HL-60 (cell line): ENCODE data around the gene COPG2.

Experiments used
- DNase-seq, 2 experiments: peaks; one replicate each; pipeline ENCODE4 v3.0.0-alpha.2; 2010 to 2020; ENCODE audit warnings: low read depth in 1 of 2, low spot score in 1 of 2
- H3K27ac ChIP-seq: fragments of 250-450 bp; sonication (Bioruptor Pico); replicated peaks from 2 replicates; pipeline ENCODE4 v1.5.1; 2020; ENCODE audit warnings: mild to moderate bottlenecking, moderate library complexity
- H3K27me3 ChIP-seq: fragments of 250-450 bp; sonication (Bioruptor Pico); 2 replicates; pipeline ENCODE4 v1.5.1; 2021; ENCODE audit warnings: mild to moderate bottlenecking, moderate library complexity; ENCODE audit not compliant: insufficient read depth, poor library complexity, severe bottlenecking
- H3K4me3 ChIP-seq: replicated peaks from 2 replicates; pipeline ENCODE4 v1.5.1; 2011; ENCODE audit warnings: mild to moderate bottlenecking, control low read depth, low read length; ENCODE audit not compliant: insufficient read depth
- CTCF ChIP-seq: IDR thresholded peaks from one replicate; pipeline ENCODE4 v1.5.1; 2011; ENCODE audit warnings: low read length, control low read depth, inconsistent platforms; ENCODE audit not compliant: insufficient read depth
- GABPA ChIP-seq: IDR thresholded peaks from 2 replicates; pipeline ENCODE4 v1.6.1; 2012; ENCODE audit warnings: low read depth
- POLR2AphosphoS5 ChIP-seq: IDR thresholded peaks from 2 replicates; pipeline ENCODE4 v1.6.1; 2012; ENCODE audit warnings: low read depth
- SPI1 ChIP-seq: IDR thresholded peaks from 2 replicates; pipeline ENCODE4 v1.6.1; 2012; ENCODE audit warnings: low read depth, mild to moderate bottlenecking, borderline replicate concordance
- TF ChIP-seq, protein P1 (sequence below): IDR thresholded peaks from 2 replicates; pipeline ENCODE4 v1.6.1; 2012; ENCODE audit warnings: low read depth; ENCODE audit not compliant: insufficient replicate concordance

Gene COPG2

DNA sequence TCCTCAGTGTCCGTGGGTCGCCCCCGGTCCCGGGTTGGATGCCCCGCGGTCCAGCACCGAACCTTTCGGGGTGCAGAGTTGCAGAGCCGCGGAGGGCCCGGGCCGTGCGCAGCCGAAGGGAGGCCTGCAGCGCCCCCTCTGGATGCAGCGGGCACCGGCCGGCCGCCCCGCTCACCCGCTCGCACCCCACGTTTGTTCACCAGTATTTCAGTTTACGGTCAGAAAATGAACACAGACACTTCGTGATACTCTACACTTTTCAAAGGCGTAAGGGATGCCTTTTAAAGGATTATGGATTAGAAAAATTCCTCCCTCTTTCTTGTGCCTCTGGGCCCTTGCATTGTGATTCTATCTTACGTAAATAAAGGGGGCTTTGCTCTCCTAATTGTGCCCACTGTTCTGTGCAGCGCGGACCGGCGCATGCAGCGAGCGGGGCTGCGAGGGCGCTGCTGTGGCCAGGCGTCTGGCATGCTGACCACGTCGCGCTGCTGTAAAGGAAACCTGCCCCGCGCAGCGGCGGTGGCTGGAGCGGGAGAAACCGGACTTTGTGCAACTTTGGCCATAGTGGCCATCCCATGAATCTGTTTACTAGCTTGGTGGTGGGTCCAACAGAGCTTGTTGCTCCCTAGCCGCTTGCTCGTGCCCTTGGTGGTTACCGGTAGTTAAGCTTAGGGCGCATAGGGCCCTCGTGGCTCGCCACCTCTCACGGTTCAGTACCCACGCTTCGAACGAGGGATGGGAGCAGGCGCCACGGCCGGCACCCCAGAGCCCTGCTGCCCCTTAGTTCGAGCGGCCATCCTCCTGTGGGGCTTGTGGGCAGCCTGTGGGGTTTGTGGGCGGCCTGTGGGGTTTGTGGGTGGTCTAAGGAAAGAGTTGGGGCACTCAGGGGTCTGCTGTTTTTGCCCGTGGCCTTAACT lies 177.4 kb downstream of the COPG2 start:
- H3K27ac ChIP-seq: no peak overlapping the region
- no peak overlapping the region for H3K4me3 ChIP-seq
- H3K27me3 ChIP-seq: peaks cover 2% of the 10 kb centered on the region
- DNase-seq: no peak
- TF ChIP-seq, protein P1, sequence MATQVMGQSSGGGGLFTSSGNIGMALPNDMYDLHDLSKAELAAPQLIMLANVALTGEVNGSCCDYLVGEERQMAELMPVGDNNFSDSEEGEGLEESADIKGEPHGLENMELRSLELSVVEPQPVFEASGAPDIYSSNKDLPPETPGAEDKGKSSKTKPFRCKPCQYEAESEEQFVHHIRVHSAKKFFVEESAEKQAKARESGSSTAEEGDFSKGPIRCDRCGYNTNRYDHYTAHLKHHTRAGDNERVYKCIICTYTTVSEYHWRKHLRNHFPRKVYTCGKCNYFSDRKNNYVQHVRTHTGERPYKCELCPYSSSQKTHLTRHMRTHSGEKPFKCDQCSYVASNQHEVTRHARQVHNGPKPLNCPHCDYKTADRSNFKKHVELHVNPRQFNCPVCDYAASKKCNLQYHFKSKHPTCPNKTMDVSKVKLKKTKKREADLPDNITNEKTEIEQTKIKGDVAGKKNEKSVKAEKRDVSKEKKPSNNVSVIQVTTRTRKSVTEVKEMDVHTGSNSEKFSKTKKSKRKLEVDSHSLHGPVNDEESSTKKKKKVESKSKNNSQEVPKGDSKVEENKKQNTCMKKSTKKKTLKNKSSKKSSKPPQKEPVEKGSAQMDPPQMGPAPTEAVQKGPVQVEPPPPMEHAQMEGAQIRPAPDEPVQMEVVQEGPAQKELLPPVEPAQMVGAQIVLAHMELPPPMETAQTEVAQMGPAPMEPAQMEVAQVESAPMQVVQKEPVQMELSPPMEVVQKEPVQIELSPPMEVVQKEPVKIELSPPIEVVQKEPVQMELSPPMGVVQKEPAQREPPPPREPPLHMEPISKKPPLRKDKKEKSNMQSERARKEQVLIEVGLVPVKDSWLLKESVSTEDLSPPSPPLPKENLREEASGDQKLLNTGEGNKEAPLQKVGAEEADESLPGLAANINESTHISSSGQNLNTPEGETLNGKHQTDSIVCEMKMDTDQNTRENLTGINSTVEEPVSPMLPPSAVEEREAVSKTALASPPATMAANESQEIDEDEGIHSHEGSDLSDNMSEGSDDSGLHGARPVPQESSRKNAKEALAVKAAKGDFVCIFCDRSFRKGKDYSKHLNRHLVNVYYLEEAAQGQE: no peak
- no peak for TF ChIP-seq CTCF

DNA sequence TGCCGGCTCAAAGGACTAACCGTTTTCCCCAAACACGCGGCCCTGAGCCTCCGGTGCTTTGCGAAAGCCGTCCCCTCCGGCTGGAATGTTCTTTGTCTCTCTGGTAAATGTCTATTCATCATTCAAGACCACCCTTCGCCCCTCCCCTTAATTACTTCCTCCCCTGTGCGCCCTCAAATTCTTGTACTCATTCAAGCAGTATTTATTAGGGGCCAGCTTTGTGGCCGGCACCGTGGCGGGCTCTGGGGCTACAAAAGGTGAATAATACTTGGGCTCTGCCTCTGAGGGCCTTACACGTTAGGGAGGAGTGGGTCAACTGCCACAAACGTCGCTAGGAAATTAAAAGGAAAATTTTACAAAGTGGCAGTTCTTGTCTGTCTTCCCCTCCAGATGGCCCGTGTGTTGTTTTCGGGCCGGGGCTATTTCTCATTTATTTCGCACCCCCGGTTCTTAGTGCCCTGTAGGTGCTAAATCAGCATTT lies 178.2 kb downstream of the COPG2 start:
- no peak for DNase-seq
- TF ChIP-seq, protein P1: no peak
- no peak for TF ChIP-seq POLR2AphosphoS5
- Histone ChIP-seq H3K27me3 (peaks cover 2% of the 10 kb centered on the region), H3K4me3 (no peak overlapping the region), H3K27ac (no peak overlapping the region)

- Histone ChIP-seq H3K27me3 (peaks cover 2% of the 10 kb centered on the region), H3K27ac (no peak overlapping the region), H3K4me3 (no peak overlapping the region)
- TF ChIP-seq CTCF: no peak
- TF ChIP-seq, protein P1: no peak
- TF ChIP-seq SPI1: no peak
- TF ChIP-seq POLR2AphosphoS5: no peak
- no peak for TF ChIP-seq GABPA
- no peak for DNase-seq
Measured at GRCh38 chr7:130489140-130489983, 179.2 kb downstream of the COPG2 start.
